GM19397 (cell line): ENCODE measurements around the gene SMAD3.

Experiments
- ATAC-seq: cut with Tn5 transposase; IDR thresholded peaks from one replicate; pipeline ENCODE4 v1.9.1; 2021; ENCODE audit warnings: mild to moderate bottlenecking, moderate library complexity; ENCODE audit not compliant: unreplicated experiment

SMAD3 gene

DNA sequence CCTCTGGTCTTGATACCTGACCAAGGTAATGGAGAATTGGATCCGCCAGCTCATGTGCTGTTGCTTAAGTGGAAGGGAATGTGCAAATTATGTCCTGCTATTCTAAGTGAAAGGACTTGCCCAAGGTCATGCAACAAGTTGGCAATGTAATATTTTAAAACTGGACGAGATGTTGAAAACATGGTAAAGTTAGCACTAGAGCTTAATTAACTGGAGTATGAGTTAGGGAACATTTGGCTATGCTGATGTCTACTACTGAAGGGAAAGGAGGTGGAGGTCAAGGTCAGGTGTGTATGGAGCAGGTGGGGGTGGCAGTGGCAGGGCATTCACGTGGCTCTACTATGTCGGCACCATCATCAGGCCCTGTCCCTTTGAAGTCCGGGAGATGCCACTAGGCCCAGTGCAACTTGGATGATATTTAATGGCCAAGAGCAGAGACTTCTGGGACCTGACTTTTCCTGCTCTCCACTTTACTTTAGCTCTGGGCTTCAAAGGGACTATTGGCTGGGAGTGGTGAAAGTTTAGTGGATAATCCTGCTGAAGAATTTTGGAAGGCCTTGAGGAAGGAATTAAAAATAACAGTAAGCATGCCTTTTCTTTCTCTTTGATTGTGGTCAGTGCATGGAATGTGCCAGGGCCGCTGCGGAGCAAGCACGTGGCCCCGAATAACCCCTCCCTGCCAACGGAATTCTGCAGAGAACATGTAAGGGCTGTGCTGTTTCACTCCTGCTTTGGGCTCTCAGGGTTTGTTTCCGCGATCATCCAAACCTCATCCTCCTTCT, 14.9 kb downstream of the SMAD3 start:
- ATAC-seq: no peak

DNA sequence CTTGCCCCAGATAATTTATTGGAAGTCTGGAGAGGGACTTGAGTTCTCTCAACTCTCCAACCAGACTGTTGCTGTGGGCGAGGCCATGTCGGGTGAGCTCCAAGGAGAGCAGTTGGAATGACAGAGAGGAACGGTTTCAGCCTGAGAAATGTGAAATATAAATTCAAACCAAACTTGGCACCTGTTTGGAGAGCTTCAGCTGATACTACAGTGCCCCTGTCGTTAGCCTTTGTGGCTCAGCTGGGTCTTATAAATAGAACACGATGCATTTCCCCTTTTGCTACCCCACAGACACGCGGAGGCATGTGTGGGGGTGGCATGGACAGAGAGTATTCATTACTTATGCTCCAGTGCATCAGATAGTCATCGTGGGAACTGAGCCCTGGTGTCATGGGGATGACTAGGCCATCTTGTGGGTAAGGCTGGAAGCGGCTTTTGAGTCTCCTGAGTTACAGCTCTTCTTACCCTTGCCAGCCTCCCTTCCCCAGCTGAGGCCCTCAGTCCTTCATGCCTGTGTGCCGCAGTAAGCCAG, 15.6 kb downstream of the SMAD3 start:
- ATAC-seq: peak; percentile 49

DNA sequence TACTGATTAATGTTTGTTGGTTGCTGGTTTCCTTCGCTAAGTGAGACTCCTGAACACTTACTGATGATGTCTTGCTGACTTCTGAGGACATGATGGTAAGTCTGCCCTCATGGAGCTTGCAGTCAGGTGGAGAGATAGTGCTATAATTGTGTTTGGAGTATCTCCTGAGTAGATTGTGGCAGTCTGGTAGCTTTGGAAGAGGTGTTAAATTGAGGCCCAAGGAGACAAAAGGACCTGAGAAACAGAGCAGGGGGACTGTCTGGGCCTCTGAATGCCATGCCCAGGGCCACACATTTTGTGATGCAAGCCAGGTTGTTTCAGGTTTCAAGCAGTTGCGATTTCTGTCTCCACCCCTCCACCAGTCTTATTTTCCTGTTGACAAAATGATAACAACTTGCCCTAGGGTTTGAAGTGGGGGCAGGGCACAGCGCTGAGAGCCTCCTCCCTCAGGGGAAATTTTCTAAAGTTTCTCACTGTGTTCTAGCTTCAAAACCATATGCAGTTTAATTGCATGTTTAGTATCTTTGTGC, 16.7 kb downstream of the SMAD3 start:
- no peak for ATAC-seq

DNA sequence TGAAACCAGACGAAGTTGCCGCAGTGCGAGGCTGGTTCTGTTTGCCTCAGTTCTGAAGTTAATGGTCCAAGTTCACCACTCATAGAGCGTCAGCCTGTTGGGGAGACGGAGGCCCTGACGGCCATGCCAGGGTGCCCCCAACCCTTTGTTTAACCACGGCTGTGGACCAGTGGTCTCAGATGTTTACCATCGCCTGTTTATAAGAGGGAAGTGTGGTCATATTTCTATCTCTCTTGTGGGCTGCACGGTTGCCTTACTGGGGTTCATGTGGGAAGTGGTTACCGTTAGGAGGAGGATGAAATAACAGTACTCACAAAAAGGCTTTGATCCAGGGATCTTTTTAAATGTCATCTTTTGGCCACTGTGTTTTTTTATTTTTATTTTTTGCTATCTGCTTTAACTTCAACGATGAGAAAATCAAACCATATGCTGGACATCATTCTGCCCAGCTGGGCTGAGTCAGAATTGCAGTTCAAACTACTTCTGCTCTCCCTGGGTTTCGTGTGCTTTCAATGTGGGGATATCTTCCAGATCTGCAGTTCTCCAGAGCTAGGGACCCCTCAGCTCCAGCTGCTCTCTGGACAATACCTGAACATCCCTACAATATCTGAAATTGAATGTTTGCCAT, 17.8 kb downstream of the SMAD3 start:
- no peak for ATAC-seq

DNA sequence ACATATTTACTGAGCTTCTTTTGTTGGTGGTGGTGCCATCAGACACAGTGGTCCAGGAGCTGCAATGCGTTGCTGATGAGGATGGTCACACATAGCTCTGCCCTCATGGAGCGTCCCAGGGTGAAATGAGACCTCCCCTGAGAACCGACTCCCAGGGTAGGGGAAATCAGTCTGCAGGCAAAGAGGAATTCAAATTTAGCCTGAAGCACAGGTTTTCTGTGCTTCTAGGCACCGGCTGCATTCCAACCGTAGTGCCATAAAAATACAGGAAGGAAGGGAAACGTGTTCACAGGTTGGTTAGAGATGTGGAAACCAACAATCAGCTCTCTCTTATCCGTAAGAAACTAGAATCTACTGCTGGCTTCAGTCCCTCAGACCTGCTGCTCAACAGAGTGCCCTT, 19.2 kb downstream of the SMAD3 start:
- no peak for ATAC-seq

DNA sequence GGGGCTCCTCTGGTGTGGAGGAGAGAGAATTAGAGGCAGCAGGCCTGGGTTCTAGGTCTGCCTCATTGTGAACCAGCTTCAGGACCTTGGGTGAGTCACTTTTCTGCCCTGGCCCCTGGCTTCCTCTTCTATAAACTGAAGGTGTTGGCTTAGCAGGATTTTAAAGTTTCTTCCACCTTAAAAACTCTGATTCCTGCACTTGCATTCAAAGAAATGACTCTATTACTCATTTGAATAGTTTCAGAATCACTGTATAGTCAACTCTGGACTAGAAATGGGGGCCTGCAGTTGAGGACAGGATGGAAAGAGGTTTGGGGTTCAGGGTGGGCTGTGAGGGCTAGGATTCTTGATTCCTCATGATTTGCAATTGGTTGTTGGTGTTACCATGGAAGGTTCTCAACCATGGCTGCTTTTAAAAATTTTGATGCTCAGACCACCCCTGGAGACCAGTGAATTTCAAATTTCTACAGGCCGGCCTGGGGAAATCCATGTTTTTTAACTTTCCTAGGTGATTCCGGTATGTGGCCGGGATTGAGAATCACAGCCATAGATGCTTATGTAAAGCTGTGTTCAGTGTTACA, 19.9 kb downstream of the SMAD3 start:
- ATAC-seq: no peak

DNA sequence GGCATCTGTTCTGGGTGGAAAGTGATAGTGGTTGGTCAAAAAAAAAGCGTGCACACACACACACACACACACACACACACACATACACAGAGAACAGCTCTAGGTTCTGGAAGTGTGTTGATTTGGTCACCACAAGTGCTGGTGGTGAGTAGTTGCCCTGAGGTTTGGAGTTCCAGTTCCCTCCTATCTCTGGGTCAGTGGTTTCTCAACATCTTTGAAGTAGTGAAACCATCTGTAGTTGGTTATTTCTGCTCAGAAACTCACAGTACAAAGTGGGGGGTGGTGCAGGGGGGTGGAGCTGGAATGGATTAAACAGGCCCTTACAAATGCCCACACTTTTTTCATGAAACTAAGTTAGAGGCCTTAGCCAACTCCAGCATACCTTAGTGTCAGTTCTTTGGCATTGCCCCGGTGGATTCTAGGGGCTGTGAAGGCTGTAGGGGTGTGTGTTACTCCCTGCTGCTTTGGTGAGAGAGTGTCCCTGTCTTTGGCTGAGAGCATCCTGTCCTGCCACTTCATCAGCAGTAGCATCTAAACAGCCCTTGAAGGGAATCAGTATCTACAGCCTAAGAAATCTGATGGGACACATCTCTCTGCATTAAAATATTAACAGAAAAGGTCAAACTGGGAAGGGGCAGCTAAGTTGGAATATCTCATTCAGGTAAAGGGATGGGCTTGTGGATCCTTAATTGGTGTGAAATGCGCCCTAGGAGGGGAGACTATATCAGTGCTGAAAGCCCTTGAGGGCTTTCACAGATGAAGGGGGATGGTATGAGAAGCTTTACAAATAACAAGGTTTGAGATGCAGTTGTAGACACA, 20.6 kb downstream of the SMAD3 start:
- ATAC-seq: peak; percentile 56

DNA sequence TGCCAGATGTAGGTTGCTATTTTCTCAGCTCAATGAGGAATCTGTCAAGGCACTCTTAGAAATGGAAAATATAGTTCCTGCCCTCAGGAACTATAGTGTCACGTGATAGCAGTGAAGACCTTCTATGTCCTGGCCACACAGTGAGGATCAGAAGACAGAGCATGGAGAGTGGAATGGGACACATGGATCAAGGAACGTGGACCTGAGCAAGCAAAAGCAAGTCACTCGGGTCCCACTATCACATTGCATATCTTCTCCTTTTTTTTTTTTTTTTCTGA, 21.2 kb downstream of the SMAD3 start:
- no peak for ATAC-seq

DNA sequence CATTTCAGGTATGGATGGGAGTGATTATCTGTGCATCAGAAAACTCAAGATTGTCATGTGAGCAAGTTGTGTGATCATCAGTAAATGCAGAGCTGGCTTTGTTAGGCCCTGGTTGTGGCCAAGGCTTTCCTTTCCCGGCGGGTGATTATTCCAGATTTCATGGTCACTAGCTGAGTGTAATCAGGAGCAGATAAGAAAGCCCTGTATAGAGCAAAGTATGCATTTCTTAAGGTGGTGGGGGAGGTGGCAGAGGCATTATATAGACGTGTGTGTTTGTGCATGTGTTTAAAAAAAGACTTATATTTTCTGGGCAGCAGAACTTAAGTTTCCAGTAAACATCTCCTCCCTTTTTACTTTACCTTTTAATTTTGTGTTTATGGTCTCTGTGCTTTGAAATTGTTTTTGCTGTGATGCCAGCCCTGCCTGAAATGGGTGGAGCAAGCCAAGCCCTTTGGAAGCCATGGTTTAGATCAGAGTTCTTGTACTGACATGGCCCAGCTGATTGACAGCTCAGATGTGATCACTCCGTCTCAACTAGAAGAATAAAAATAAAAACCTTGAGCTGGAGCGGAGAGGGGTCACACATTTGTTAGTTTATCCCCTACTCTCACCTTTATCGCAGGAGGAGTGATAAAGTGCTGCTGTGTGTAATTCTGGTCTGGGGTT, 22.2 kb downstream of the SMAD3 start:
- ATAC-seq: no peak

DNA sequence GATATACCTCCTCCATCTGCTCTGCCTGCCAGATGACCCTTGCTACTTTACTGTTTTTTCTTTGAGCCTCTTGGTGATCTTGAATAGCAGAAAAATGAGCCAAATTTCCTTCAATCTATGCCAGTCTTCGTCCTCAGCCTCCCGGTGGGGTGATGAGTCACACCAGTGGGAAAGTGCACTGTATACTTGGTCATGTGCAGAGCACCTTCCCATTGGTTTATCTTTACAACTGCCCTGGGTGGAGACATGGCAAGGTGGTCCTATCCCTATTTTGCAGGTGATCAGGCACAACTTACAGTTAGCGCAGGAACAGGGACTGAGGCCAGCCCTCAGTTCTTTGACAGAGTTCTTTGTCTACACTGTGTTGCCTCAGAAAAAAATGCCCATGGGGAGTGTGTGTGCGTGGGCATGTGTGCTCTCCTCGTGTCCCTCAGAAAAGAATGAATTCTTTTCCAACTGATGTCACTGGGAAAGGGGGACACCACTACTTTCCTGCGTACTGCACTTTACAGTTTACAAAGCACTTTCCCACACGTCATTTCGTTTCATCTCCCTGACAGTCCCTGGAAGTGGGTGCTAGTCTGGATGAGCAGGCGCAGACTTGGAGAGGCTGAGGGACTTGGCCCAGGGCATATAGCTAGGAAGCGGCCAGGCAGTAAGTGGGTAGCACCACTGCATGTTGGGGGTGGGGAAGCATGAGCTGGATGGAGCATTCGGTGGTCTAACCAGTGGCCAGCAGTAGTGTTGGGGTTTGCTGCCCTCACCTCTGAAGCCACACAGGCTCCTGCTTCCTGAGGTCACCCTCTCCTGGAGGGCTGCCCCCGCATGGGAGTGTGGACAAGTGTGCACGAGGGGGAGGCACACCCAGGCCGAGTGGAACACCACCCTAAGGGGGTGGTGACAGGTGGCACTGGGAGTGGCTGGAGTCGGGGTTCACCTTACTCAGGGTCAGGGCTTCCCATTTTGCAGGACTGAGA, 24.1 kb downstream of the SMAD3 start:
- ATAC-seq: no peak

DNA sequence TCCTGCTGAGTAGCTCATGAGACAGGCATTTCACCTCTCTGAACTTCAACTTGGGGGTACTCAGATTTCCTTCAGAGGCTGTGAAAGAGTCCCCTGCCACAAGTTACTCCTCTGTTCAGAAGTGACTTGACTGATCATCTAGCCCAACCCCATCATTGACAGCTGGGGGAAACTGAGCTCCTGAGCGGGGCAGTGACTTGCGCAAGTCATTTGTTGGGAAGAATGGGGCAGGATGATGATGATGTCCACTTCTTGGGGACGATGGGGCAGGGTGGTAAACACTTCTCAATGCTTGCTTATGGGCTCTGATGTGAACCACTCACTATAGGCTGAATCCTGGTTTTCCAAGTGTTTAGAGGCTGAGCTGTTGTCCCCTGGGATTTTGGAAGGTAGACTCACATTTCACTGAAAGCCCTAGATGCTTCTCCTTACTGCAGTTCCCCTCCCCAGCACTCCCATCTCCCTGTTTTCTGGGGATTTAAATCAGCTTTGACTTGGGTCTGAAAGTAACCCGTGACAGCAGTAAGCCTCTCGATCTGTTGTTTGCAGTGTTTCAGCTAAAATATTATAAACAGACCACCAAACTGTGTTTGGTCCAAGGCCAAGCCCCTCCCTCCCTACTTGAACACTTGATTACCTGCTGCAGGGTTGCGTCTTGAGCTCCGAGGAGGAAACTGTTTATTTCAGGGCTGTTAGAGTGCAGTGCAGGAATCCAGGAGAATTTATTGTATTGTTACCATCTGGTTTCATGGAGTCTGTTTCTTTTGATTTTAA, 25.1 kb downstream of the SMAD3 start:
- ATAC-seq: no peak

DNA sequence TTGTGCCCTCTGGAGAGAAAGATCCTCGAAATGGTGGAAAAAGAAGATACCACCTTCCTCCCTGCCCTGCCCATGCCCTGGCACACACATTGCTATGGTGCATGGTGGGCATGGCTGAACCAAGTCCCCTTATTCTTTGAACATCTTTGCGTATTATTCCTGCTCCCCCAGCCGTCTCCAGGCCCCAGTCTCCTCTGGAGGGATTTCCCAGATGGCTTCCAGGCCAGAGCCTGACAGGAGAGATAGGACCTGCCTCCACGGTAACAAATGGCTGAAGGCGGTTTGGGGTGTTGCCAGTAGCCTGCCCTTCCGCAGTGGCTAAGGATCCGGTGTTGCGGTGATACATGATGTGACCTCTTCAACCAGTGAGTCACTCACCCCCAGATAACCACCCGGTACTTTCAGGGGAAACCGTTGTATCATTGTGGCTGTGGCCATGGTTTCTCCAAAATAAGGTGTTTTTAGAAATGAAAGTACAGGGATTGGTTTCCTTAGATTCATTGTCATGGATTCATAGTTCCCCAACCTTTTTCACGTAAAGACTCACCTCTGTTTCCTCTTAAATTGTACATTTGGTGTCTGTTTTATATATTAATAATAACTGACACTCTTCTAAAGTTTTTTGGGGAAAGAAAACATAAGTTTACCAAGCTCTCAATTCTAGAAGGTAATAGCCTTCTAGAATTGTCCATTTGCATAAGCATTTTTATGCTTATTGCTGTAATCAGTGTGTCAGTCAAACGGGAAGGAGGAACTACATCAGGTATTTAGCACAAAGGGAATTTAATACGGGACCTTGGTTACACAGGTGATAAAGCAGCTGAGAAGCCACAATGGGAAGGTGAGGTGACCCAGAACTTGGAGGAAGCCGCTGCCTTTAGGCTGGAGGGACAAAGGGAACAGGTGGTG, 25.9 kb downstream of the SMAD3 start:
- ATAC-seq: no peak

DNA sequence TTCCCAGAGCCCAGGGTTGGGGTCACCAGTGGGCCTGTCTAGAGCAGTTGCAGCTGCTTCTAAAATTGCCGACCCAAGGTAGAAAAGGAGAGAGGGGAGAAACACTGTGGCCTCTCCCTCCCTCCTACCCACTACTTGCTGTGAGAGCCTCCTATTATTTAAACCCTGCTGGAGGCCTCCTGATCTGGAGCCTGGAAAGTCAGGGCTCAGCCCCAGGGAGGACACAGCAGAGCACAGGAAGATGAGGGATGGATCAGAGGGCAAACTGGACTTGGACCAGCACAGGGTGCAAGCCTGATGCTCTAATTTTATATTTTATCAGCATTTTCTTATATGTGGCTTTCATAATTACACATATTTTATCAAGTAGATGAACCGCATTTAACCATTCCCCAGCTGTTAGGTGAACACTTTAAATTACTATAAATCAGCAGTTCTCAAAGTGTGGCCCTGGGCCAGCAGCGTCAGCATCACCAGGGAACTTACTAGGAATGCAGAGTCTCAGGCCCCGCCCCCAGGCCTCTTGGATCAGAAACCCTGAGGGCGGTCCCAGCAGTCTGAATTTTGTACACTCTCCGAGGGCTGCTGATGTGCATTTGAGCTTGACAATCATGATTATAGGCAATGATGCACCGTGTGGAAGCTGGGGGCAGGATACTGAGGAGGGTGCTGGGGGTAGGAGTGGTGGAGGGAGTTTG, 26.7 kb downstream of the SMAD3 start:
- no peak for ATAC-seq

DNA sequence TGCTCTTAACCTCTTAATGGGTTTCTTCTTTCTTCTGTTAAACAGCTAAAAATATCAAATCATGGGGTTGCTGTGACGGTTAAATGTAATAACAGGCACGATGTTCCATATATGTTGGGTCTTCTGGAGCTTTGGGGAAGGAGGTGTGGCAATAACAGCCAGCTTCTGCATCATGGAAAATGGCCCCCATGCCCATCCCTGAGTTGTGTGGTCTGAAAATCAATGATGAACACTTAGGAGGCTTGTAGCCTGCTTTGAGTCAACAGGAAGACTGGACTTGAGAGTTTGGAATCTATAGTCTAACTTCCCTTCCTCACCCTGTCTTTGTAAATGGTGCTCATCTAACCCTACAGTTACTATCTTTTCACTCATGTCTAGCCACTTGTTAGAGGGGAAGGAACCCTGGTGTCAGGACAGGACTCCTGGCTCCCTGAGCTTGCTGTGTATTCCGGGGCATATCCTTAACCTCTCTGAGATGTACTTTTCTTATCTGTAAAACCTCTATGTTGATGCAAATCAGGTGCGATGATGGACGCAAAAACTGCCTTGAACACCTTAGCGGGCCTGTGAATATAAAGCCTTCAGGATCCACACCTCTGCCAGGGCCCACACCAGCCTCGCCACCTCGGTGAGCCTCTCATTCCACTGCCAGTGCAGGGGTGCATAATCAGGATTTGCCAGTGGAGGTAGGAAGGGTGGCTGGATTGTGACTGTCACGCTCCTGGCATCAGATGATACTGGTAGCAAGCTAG, 27.5 kb downstream of the SMAD3 start:
- no peak for ATAC-seq

DNA sequence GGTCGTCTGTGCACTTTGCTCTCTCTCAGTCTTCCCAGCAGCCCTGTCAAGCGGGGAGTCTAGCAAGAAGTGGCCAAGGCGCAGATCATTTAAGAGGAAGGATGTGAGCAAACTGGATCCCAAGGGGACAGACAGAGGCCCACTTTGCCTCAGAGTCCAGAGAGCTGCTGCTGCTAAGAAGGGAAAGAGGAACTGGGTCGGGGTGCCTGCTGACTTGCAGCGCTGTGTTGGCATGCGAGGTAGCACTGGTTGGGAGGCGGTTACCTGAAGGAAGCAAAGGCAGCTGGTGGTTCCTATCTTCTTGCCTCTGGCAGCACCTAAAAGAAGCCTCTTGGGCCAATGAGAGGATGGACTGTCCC, 28.1 kb downstream of the SMAD3 start:
- no peak for ATAC-seq

DNA sequence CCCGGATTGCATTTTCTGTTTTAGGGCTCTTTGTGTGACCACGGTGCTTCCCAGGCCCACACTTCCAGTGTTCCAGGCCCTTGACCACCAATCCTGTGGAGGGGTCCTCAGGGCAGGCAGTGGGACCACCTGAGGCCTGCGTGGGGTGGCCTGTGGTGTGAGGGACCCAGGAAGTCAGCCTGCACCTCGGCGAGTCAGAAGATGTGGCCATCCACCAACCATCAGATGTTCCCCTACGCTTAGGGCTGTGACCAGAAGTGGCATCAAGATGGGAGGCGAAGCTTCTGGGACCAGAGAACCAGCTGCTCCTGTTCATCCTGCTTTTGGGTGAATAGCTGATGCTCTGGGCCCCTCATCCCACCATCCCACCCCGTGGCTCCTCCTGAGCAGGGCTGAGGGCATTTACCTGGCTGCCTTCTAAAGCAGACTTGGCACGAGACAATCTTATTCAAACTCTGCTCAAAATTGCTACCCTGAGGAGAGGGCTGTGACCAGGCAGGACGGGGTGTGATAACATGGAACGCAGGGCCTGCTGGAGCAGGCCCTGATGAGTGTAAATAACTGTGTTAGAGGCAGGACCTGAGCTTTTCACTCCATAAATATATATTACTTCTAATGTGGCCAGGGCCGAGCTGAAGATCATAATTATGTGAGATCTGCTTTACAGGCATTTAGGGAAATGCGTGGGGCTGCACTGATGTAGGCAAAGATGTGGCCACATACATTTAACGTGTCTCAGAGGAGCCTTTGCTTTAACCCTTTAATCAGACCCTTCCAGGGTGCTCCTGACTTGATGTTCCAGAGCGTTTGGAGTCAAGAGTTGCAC, 28.8 kb downstream of the SMAD3 start:
- ATAC-seq: no peak
